Measurements from ENCODE around the gene ZNF688.
"Not testable (repeated sequence)": the region's sequence is repeated elsewhere in the genome, so short reads cannot be mapped to it uniquely, and the experiment has no call there.

- TF ChIP-seq, protein P1, sequence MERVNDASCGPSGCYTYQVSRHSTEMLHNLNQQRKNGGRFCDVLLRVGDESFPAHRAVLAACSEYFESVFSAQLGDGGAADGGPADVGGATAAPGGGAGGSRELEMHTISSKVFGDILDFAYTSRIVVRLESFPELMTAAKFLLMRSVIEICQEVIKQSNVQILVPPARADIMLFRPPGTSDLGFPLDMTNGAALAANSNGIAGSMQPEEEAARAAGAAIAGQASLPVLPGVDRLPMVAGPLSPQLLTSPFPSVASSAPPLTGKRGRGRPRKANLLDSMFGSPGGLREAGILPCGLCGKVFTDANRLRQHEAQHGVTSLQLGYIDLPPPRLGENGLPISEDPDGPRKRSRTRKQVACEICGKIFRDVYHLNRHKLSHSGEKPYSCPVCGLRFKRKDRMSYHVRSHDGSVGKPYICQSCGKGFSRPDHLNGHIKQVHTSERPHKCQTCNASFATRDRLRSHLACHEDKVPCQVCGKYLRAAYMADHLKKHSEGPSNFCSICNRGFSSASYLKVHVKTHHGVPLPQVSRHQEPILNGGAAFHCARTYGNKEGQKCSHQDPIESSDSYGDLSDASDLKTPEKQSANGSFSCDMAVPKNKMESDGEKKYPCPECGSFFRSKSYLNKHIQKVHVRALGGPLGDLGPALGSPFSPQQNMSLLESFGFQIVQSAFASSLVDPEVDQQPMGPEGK (CRISPR knock-in tag; IDR thresholded peaks at IDR 0.05; ENCODE audit: borderline replicate concordance): not testable (repeated sequence)
- TF ChIP-seq ESRRG (CRISPR knock-in tag; IDR thresholded peaks at IDR 0.05); ZFP3 (CRISPR knock-in tag; IDR thresholded peaks at IDR 0.05); ZFP30 (CRISPR knock-in tag; IDR thresholded peaks at IDR 0.05); ZNF70 (CRISPR knock-in tag; IDR thresholded peaks at IDR 0.05); GLIS3 (CRISPR knock-in tag; IDR thresholded peaks at IDR 0.05); OSR1 (CRISPR knock-in tag; IDR thresholded peaks at IDR 0.05); PPARA (CRISPR knock-in tag; IDR thresholded peaks at IDR 0.05; ENCODE audit: borderline replicate concordance); RARB (CRISPR knock-in tag; IDR thresholded peaks at IDR 0.05): not testable (repeated sequence)
- TF ChIP-seq, protein P2, sequence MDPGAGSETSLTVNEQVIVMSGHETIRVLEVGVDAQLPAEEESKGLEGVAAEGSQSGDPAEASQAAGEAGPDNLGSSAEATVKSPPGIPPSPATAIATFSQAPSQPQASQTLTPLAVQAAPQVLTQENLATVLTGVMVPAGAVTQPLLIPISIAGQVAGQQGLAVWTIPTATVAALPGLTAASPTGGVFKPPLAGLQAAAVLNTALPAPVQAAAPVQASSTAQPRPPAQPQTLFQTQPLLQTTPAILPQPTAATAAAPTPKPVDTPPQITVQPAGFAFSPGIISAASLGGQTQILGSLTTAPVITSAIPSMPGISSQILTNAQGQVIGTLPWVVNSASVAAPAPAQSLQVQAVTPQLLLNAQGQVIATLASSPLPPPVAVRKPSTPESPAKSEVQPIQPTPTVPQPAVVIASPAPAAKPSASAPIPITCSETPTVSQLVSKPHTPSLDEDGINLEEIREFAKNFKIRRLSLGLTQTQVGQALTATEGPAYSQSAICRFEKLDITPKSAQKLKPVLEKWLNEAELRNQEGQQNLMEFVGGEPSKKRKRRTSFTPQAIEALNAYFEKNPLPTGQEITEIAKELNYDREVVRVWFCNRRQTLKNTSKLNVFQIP (CRISPR knock-in tag; IDR thresholded peaks at IDR 0.05; ENCODE audit: borderline replicate concordance, low read depth): not testable (repeated sequence)
These were observed 31.5 kb downstream of the ZNF688 start for GRCh38 chr16:30539986-30540526.
